ENCODE results near the gene AURKB.
A peak's percentile ranks its signal among the peaks of the same experiment; 100 is the strongest.

The AURKB gene

GRCh38 chr17:8234361-8235270 lies 24.2 kb upstream of the AURKB start:
- H3K9ac ChIP-seq (ENCODE audit: low read length): no peak overlapping the region
- peaks cover 12% of the 10 kb centered on the region for H3K36me3 ChIP-seq (replicated peaks; ENCODE audit: low read depth, low read length)
- no peaks in the 10 kb centered on the region for H3K9me3 ChIP-seq (ENCODE audit: insufficient read depth, low read length)
- TF ChIP-seq EZH2phosphoT487 (IDR thresholded peaks at IDR 0.05; ENCODE audit: low read depth) (no peak), CTCF (IDR thresholded peaks at IDR 0.05; ENCODE audit: low read depth, low read length) (no peak)
- H3K27ac ChIP-seq (ENCODE audit: low read length): no peak overlapping the region
- H3K79me2 ChIP-seq (ENCODE audit: low read length): no peaks in the 10 kb centered on the region
- no peaks in the 10 kb centered on the region for H4K20me1 ChIP-seq (ENCODE audit: insufficient read depth, low read length)
- H3K4me1 ChIP-seq (ENCODE audit: low read length): no peaks in the 10 kb centered on the region
- H2AFZ ChIP-seq (ENCODE audit: low read depth, low read length): no peak overlapping the region
- H3K4me3 ChIP-seq (ENCODE audit: low read length): no peak overlapping the region
- no peak overlapping the region for H3K4me2 ChIP-seq (ENCODE audit: low read length)
- H3K27me3 ChIP-seq (ENCODE audit: low read depth, low read length): no peaks in the 10 kb centered on the region

- Histone ChIP-seq H4K20me1 (ENCODE audit: insufficient read depth, low read length) (peaks cover 3% of the 10 kb centered on the region; the same call in 1 of the 2 replicates), H2AFZ (ENCODE audit: low read depth, low read length) (no peak overlapping the region), H3K9me3 (ENCODE audit: insufficient read depth, low read length) (no peaks in the 10 kb centered on the region), H3K4me2 (ENCODE audit: low read length) (no peak overlapping the region), H3K9ac (ENCODE audit: low read length) (no peak overlapping the region), H3K27me3 (ENCODE audit: low read depth, low read length) (no peaks in the 10 kb centered on the region), H3K4me3 (ENCODE audit: low read length) (no peak overlapping the region), H3K36me3 (replicated peaks; ENCODE audit: low read depth, low read length) (peaks cover 19% of the 10 kb centered on the region), H3K4me1 (ENCODE audit: low read length) (peaks cover 6% of the 10 kb centered on the region; the same call in 1 of the 2 replicates), H3K27ac (ENCODE audit: low read length) (no peak overlapping the region), H3K79me2 (ENCODE audit: low read length) (no peaks in the 10 kb centered on the region)
- no peak for TF ChIP-seq EZH2phosphoT487 (IDR thresholded peaks at IDR 0.05; ENCODE audit: low read depth)
- TF ChIP-seq CTCF (IDR thresholded peaks at IDR 0.05; ENCODE audit: low read depth, low read length): no peak
These were observed 21.3 kb upstream of the AURKB start for GRCh38 chr17:8231701-8232100.

- H3K27me3 ChIP-seq (ENCODE audit: low read depth, low read length): no peaks in the 10 kb centered on the region
- H3K27ac ChIP-seq (ENCODE audit: low read length): peak overlapping the region; percentile 89
- no peaks in the 10 kb centered on the region for H3K9me3 ChIP-seq (ENCODE audit: insufficient read depth, low read length)
- H3K4me1 ChIP-seq (ENCODE audit: low read length): peaks cover 20% of the 10 kb centered on the region
- peak overlapping the region; percentile 89 for H3K4me3 ChIP-seq (ENCODE audit: low read length)
- H4K20me1 ChIP-seq (ENCODE audit: insufficient read depth, low read length): peaks cover 3% of the 10 kb centered on the region; the same call in 1 of the 2 replicates
- peak overlapping the region; percentile 77 for H3K9ac ChIP-seq (ENCODE audit: low read length)
- TF ChIP-seq EZH2phosphoT487 (IDR thresholded peaks at IDR 0.05; ENCODE audit: low read depth): no peak
- no peak for TF ChIP-seq CTCF (IDR thresholded peaks at IDR 0.05; ENCODE audit: low read depth, low read length)
- H3K36me3 ChIP-seq (replicated peaks; ENCODE audit: low read depth, low read length): peaks cover 12% of the 10 kb centered on the region
- H3K79me2 ChIP-seq (ENCODE audit: low read length): no peaks in the 10 kb centered on the region
- H3K4me2 ChIP-seq (ENCODE audit: low read length): peak overlapping the region; percentile 87
- H2AFZ ChIP-seq (ENCODE audit: low read depth, low read length): no peak overlapping the region
These were observed 16.8 kb upstream of the AURKB start for GRCh38 chr17:8227238-8227581.

- Histone ChIP-seq H3K36me3 (replicated peaks; ENCODE audit: low read depth, low read length) (peaks cover 11% of the 10 kb centered on the region), H3K4me2 (ENCODE audit: low read length) (peak overlapping the region; percentile 87), H3K27ac (ENCODE audit: low read length) (peak overlapping the region; percentile 89), H3K4me1 (ENCODE audit: low read length) (peaks cover 20% of the 10 kb centered on the region), H3K9me3 (ENCODE audit: insufficient read depth, low read length) (no peaks in the 10 kb centered on the region), H3K79me2 (ENCODE audit: low read length) (no peaks in the 10 kb centered on the region), H3K27me3 (ENCODE audit: low read depth, low read length) (no peaks in the 10 kb centered on the region), H3K9ac (ENCODE audit: low read length) (peak overlapping the region; percentile 77), H4K20me1 (ENCODE audit: insufficient read depth, low read length) (peaks cover 3% of the 10 kb centered on the region; the same call in 1 of the 2 replicates), H3K4me3 (ENCODE audit: low read length) (peak overlapping the region; percentile 89), H2AFZ (ENCODE audit: low read depth, low read length) (no peak overlapping the region)
- TF ChIP-seq CTCF (IDR thresholded peaks at IDR 0.05; ENCODE audit: low read depth, low read length) (no peak), EZH2phosphoT487 (IDR thresholded peaks at IDR 0.05; ENCODE audit: low read depth) (no peak)
These were observed 16.3 kb upstream of the AURKB start for GRCh38 chr17:8226536-8227237.
